Gastrocnemius medialis (tissue), 4 donors: ENCODE data around the gene KLHL4. TPM values are rescaled to one million over a fixed set of nuclear protein-coding genes. Genes with fewer than 3 reads are reported as not detected.
"Not testable (repeated sequence)": the region's sequence is repeated elsewhere in the genome, so short reads cannot be mapped to it uniquely, and the experiment has no call there.

Experiments used
- ATAC-seq, 2 donors: fragments of 150-250 bp; one replicate each; pipeline ENCODE4 v1.9.1; 2016
- DNase-seq, 2 donors: peaks; one replicate each; pipeline ENCODE4 v3.0.0-alpha.2; 2019
- H3K27ac ChIP-seq, 4 donors: fragments of 200-600 bp; sonication (generic); 1 replicate in 1 of 4; 2 replicates in 3 of 4; pipeline ENCODE4 v1.5.1; 2016 to 2018; ENCODE audit warnings: mild to moderate bottlenecking in 2 of 4, moderate library complexity in 1 of 4
- H3K27me3 ChIP-seq, 3 donors: fragments of 200-600 bp; sonication (generic) in 2 of 3; 1 replicate in 1 of 3; 2 replicates in 2 of 3; pipeline versions ENCODE4 v1.5.1 to v1.6.0; 2016 to 2019; ENCODE audit warnings: mild to moderate bottlenecking in 1 of 3, moderate library complexity in 1 of 3
- H3K36me3 ChIP-seq, 2 donors: fragments of 200-600 bp; sonication (generic) in 1 of 2; one replicate each; pipeline ENCODE4 v1.5.1; 2017 to 2018
- H3K4me1 ChIP-seq, 2 donors: fragments of 200-600 bp; sonication (generic) in 1 of 2; one replicate each; pipeline ENCODE4 v1.5.1; 2016 to 2017; ENCODE audit warnings: mild to moderate bottlenecking in 2 of 2
- H3K4me3 ChIP-seq, 4 donors: fragments of 200-600 bp; sonication (generic) in 3 of 4; 1 replicate in 1 of 4; 2 replicates in 3 of 4; pipeline ENCODE4 v1.5.1; 2016 to 2019; ENCODE audit warnings: mild to moderate bottlenecking in 2 of 4
- H3K9me3 ChIP-seq, 3 donors: fragments of 200-600 bp; sonication (generic) in 2 of 3; 1 replicate in 1 of 3; 2 replicates in 2 of 3; pipeline ENCODE4 v1.5.1; 2016 to 2019
- POLR2A ChIP-seq, 2 donors: fragments of 450-650 bp; IDR thresholded peaks; one replicate each; pipeline ENCODE4 v1.6.1; 2017; ENCODE audit warnings: antibody characterized with exemption in 2 of 2, mild to moderate bottlenecking in 2 of 2, moderate library complexity in 2 of 2
- in situ Hi-C, 4 donors: fragments of 200-750 bp; cut with MboI; loops; one replicate each; pipeline versions ENCODE4 v1.15.0 to v1.8.0; 2017; ENCODE audit warnings: low sequenced_read_pairs in 4 of 4
- intact Hi-C: fragments of 100-400 bp; cut with DNase I; formaldehyde crosslinking; loops from one replicate; pipeline ENCODE4 v1.15.1; 2023; ENCODE audit warnings: low total_unique reads
- total RNA-seq, 4 donors: library from RNA; depleted of rRNA; stranded (reverse); fragments of >200 nt; gene quantifications; one replicate each; pipeline versions ENCODE4 v1.1.0 to v1.2.3, GENCODE V29; 2016
- TF ChIP-seq, protein P1 (sequence below), 5 experiments: fragments of 450-650 bp in 3 of 5; fragments of 200-600 bp in 2 of 5; sonication (generic) in 2 of 5; IDR thresholded peaks in 4 of 5; conservative IDR thresholded peaks in 1 of 5; 1 replicate in 4 of 5; 2 replicates in 1 of 5; pipeline ENCODE4 v1.5.1; 2016 to 2019; ENCODE audit warnings: antibody characterized with exemption in 5 of 5, mild to moderate bottlenecking in 3 of 5, moderate library complexity in 3 of 5

Gene KLHL4
- total RNA-seq, 4 donors from 2014 or later, result 0.05 to 0.25 (median 0.14) TPM

DNA sequence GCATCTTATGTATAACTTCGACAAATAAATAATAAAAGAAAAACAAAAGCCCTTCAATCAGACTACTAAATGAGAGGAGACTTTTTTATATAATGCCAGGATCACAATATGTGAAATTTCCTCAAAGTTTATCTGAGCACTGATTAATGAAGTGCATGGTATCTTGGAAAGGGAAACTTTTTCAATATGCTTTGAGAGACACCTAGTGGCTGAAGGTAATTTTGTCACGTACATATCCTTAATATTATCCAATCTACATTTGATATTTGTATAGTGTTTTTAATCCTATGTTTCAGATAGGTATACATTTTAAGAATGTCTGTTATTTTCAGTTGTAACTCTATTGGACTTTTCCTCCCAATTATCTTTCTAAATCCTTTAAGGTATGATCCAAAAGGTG, 146.8 kb downstream of the KLHL4 start:
- intact Hi-C loops (loop anchor here (10.0 kb wide), 1 partner anchor 330 kb away; no protein-coding TSS in a partner anchor), in situ Hi-C loops (loop anchor here in 1 of 4 donors (25.0 kb wide), 1 partner anchor 327 kb away; no protein-coding TSS in a partner anchor)
- Histone ChIP-seq H3K4me1 (no peaks in the 10 kb centered on the region), H3K36me3 (no peaks in the 10 kb centered on the region), H3K27ac (no peak overlapping the region), H3K9me3 (no peaks in the 10 kb centered on the region), H3K4me3 (no peak overlapping the region), H3K27me3 (no peaks in the 10 kb centered on the region)
- TF ChIP-seq POLR2A (IDR thresholded peaks at IDR 0.05), result no peak
- TF ChIP-seq, protein P1, sequence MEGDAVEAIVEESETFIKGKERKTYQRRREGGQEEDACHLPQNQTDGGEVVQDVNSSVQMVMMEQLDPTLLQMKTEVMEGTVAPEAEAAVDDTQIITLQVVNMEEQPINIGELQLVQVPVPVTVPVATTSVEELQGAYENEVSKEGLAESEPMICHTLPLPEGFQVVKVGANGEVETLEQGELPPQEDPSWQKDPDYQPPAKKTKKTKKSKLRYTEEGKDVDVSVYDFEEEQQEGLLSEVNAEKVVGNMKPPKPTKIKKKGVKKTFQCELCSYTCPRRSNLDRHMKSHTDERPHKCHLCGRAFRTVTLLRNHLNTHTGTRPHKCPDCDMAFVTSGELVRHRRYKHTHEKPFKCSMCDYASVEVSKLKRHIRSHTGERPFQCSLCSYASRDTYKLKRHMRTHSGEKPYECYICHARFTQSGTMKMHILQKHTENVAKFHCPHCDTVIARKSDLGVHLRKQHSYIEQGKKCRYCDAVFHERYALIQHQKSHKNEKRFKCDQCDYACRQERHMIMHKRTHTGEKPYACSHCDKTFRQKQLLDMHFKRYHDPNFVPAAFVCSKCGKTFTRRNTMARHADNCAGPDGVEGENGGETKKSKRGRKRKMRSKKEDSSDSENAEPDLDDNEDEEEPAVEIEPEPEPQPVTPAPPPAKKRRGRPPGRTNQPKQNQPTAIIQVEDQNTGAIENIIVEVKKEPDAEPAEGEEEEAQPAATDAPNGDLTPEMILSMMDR (IDR thresholded peaks at IDR 0.05 in 4 of 5, conservative IDR thresholded peaks at IDR 0.05 in 1 of 5), result peak in 2 of 5 experiments; percentile 10 to 39
- DNase-seq (no peak), ATAC-seq (no peak)

DNA sequence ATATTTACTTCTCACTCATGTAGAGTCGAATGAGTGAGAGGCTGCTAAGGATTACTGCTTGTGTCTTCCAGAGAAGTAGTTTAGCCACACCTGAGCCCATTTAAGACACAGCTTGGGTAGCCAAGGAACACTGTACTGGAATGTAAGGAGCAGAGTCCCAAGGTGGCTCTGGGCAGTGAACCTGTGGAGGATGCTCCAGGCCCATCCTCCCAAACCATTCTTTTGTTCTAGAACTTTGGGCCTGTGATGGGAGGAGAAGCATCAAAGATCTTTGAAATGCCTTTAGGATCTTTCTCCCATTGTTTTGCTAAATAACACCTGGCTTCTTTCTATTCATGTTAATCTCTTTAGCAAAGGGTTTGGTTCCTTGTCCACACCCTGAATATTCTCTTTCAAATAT, 162.2 kb downstream of the KLHL4 start:
- intact Hi-C loops (no loop called here), in situ Hi-C loops (no loop called here)
- ATAC-seq (no peak), DNase-seq (no peak)
- no peaks in the 10 kb centered on the region for H3K36me3 ChIP-seq
- H3K4me3 ChIP-seq, result no peak overlapping the region
- H3K4me1 ChIP-seq, result no peaks in the 10 kb centered on the region
- no peaks in the 10 kb centered on the region for H3K9me3 ChIP-seq
- TF ChIP-seq, protein P1 (IDR thresholded peaks at IDR 0.05 in 4 of 5, conservative IDR thresholded peaks at IDR 0.05 in 1 of 5), result no peak
- no peaks in the 10 kb centered on the region for H3K27me3 ChIP-seq
- no peak overlapping the region for H3K27ac ChIP-seq

DNA sequence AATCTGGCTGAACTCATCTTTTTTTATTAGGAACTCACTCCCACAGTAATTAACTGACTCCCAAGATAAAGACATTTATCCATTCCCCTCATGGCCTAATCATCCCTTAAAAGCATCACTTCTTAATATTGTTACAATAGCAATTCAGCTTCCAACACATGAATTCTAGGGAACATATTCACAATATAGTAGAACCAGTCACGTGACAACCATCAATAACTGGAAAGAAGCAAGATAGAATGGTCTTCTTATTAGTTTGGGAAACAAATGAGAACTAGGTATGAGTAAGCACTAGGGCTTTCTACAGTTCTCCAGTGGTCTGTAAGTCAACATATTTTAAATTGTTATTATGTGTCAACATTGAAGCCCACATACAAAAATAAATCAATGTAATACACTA, 170.1 kb downstream of the KLHL4 start:
- H3K36me3 ChIP-seq, result no peaks in the 10 kb centered on the region
- TF ChIP-seq, protein P1 (IDR thresholded peaks at IDR 0.05 in 4 of 5, conservative IDR thresholded peaks at IDR 0.05 in 1 of 5), result no peak
- no peaks in the 10 kb centered on the region for H3K27me3 ChIP-seq
- H3K4me1 ChIP-seq, result no peaks in the 10 kb centered on the region
- no peak for DNase-seq
- no peak overlapping the region for H3K27ac ChIP-seq
- in situ Hi-C loops (no loop called here), intact Hi-C loops (no loop called here)
- ATAC-seq, result no peak
- no peak overlapping the region for H3K4me3 ChIP-seq
- H3K9me3 ChIP-seq, result no peaks in the 10 kb centered on the region

DNA sequence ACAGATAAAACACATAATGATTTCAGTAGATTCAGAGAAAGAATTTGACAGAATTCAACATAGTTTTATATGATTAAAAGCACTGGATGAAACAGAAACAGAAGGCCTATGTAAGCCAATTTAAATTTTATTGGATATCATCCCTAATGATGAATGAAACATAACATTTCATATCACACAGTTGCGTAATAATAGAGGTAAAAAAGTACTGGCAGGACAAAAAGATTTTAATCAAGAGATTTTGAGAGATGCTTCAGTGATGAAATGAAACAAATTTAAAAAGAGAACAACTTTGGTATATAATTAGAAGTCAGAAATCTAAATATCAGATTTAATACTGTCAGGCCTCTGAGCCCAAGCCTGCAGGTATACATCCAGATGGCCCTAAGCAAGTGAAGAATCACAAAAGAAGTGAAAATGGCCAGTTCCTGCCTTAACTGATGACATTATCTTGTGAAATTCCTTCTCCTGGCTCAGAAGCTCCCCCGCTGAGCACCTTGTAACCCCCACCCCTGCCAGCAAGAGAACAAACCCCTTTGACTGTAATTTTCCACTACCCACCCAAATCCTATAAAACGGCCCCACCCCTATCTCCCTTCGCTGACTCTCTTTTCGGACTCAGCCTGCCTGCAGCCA, 170.6 kb downstream of the KLHL4 start:
- H3K27ac ChIP-seq, H3K4me1 ChIP-seq, H3K4me3 ChIP-seq, DNase-seq, H3K36me3 ChIP-seq, in situ Hi-C loops, H3K9me3 ChIP-seq, H3K27me3 ChIP-seq, intact Hi-C loops, ATAC-seq: not testable (repeated sequence)

DNA sequence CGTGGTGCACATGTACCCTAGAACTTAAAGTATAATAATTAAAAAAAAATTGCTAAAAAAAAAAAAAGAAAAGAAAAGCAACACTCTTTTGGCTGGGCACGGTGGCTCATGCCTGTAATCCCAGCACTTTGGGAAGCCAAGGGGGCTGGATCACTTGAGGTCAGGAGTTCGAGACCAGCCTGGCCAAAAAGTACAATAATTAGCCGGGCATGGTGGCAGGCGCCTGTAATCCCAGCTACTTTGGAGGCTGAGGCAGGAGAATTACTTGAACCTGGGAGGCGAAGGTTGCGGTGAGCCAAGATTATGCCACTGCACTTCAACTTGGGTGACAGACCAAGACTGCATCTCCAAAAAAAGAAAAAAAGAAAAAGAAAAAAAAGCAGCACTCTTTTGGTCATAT, 171.6 kb downstream of the KLHL4 start:
- DNase-seq, H3K27ac ChIP-seq, H3K9me3 ChIP-seq, ATAC-seq, H3K36me3 ChIP-seq, H3K4me3 ChIP-seq, in situ Hi-C loops, H3K4me1 ChIP-seq, H3K27me3 ChIP-seq, intact Hi-C loops: not testable (repeated sequence)

DNA sequence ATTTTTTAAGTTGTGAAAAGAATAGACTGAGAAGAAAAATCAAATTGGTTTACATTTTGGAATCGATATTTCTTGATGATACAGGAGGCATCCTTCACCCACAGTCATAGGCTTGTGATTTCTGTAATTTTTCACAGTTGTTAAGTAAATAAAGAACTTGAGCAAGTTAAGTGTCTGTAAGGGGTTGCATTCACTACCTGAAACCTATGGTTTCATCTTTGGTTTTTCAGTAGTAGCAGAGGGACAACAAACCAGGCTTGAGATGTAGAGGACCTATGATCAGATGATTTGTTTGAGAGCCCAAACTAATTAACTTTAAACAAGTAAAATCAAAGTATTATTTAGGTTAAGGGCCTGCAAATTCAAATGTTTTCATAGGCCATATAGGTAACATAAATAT, 175.6 kb downstream of the KLHL4 start:
- intact Hi-C loops, result no loop called here
- no peak overlapping the region for H3K4me3 ChIP-seq

More for the DNA sequence above, 175.6 kb downstream of the KLHL4 start:
- TF ChIP-seq POLR2A (IDR thresholded peaks at IDR 0.05), result no peak
- TF ChIP-seq, protein P1 (IDR thresholded peaks at IDR 0.05 in 4 of 5, conservative IDR thresholded peaks at IDR 0.05 in 1 of 5), result no peak
- no peaks in the 10 kb centered on the region for H3K27me3 ChIP-seq
- no peaks in the 10 kb centered on the region for H3K36me3 ChIP-seq
- no peak overlapping the region for H3K27ac ChIP-seq
- ATAC-seq (no peak), DNase-seq (no peak)
- in situ Hi-C loops, result no loop called here
- H3K9me3 ChIP-seq, result no peaks in the 10 kb centered on the region
- no peaks in the 10 kb centered on the region for H3K4me1 ChIP-seq
